DOHH2 (cell line): ENCODE measurements around the gene CTRL.

Source experiments
- EZH2phosphoT487 ChIP-seq: fragments of 200-600 bp; sonication (generic); IDR thresholded peaks from 2 replicates; pipeline ENCODE4 v1.6.1; 2017; ENCODE audit warnings: borderline replicate concordance, mild to moderate bottlenecking, antibody characterized with exemption, low read length, moderate library complexity, mixed read lengths
- TF ChIP-seq, protein P1 (sequence below): fragments of 200-600 bp; sonication (generic); IDR thresholded peaks from one replicate; pipeline ENCODE4 v1.5.1; 2014; ENCODE audit warnings: antibody characterized with exemption, mild to moderate bottlenecking, low read depth, low read length; ENCODE audit not compliant: poor library complexity, severe bottlenecking

- TF ChIP-seq, protein P1, sequence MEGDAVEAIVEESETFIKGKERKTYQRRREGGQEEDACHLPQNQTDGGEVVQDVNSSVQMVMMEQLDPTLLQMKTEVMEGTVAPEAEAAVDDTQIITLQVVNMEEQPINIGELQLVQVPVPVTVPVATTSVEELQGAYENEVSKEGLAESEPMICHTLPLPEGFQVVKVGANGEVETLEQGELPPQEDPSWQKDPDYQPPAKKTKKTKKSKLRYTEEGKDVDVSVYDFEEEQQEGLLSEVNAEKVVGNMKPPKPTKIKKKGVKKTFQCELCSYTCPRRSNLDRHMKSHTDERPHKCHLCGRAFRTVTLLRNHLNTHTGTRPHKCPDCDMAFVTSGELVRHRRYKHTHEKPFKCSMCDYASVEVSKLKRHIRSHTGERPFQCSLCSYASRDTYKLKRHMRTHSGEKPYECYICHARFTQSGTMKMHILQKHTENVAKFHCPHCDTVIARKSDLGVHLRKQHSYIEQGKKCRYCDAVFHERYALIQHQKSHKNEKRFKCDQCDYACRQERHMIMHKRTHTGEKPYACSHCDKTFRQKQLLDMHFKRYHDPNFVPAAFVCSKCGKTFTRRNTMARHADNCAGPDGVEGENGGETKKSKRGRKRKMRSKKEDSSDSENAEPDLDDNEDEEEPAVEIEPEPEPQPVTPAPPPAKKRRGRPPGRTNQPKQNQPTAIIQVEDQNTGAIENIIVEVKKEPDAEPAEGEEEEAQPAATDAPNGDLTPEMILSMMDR = no peak
- no peak for TF ChIP-seq EZH2phosphoT487
These were observed 21.5 kb downstream of the CTRL start for GRCh38 chr16:67910158-67910557.
